HUES48 (cell line): ENCODE results near the gene IPPK.
"Not testable (repeated sequence)": the region's sequence is repeated elsewhere in the genome, so short reads cannot be mapped to it uniquely, and the experiment has no call there.

ENCODE experiments used
- H3K27ac ChIP-seq: one replicate; pipeline ENCODE4 v1.7.0; 2013; ENCODE audit warnings: low read depth, low read length, inconsistent platforms
- H3K27me3 ChIP-seq: 2 replicates; pipeline ENCODE4 v1.6.1; 2013; ENCODE audit warnings: mild to moderate bottlenecking, low read length; ENCODE audit not compliant: control insufficient read depth, insufficient read depth
- H3K36me3 ChIP-seq: 2 replicates; pipeline ENCODE4 v1.6.1; 2013; ENCODE audit warnings: low read length; ENCODE audit not compliant: control insufficient read depth, insufficient read depth
- H3K4me1 ChIP-seq: 2 replicates; pipeline ENCODE4 v1.6.1; 2013; ENCODE audit warnings: mild to moderate bottlenecking, low read length; ENCODE audit not compliant: control insufficient read depth, insufficient read depth
- H3K4me3 ChIP-seq: 2 replicates; pipeline ENCODE4 v1.5.1; 2013; ENCODE audit warnings: mild to moderate bottlenecking, low read depth, low read length
- H3K9ac ChIP-seq: 2 replicates; pipeline ENCODE4 v1.6.1; 2013; ENCODE audit warnings: mild to moderate bottlenecking, low read depth, low read length, moderate library complexity
- H3K9me3 ChIP-seq: 2 replicates; pipeline ENCODE4 v1.6.1; 2013; ENCODE audit warnings: low read length; ENCODE audit not compliant: control insufficient read depth, insufficient read depth

Gene IPPK

DNA sequence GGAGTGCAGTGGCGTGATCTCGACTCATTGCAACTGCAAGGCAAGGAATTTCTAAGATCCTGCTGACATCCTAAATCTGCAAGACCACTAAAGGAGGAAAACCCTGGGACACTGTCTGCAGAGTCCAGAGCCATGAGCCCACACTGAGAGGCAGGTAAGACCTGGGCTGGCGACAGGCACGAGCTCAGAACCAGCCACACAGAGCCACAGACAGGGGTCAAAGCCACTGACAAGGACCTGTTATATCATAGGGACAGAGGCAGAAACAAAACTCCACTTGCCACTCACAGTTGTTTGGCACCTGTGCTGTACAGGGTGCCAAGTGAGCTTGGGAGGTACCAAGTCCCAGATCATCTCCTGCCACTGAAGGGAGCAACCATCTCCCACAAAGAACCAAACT is 34.2 kb downstream of the IPPK start:
- no peak overlapping the region for H3K9ac ChIP-seq
- H3K36me3 ChIP-seq: peaks cover 59% of the 10 kb centered on the region
- H3K4me3 ChIP-seq: no peak overlapping the region
- H3K27ac ChIP-seq: no peak overlapping the region
- H3K9me3 ChIP-seq: no peaks in the 10 kb centered on the region
- H3K4me1 ChIP-seq: no peaks in the 10 kb centered on the region
- H3K27me3 ChIP-seq: no peaks in the 10 kb centered on the region

DNA sequence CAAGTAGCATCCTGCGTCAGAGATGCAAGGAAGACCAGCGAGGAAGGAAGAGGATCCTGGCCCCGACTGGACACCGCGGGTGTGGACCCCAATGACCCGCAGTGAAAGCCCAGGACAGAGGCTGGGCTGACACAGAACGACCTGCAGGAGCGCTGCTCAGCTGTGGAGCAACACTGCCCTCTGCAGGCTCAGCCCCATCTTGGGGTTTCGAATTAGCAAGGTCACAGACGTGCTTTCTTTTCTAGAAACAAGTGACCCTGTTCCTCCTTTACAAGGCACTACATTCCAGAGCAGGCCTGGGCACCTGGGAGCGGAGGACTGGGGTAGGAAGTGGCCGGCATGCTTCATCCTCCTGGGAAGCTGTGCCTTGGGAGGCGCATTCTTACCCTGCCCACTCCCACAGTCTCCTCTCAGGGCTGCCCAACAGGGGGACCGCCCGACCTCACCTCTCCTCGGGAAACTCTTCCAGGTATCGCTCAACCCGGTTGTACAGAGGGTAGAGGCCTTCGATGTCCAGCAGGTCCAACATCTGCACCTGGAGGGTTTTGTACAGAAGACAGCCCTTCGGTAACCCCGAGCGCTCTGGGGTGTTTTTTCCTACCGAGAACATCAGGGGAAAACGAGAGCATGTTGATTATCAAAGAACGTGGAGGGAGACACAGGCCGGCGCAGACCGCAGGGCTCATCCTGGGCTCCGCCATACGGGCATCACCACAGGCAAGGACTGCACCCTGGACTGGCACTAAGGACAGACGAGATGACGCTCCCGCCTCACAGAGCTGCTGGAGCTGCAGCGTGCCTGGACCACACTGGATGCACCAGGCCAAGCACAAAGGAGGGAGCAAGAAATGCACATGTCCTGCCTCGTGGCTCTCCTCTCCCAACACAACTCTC is 35.0 kb downstream of the IPPK start:
- Histone ChIP-seq H3K4me3 (no peak overlapping the region), H3K4me1 (no peaks in the 10 kb centered on the region), H3K9me3 (no peaks in the 10 kb centered on the region), H3K9ac (no peak overlapping the region), H3K27ac (no peak overlapping the region), H3K27me3 (no peaks in the 10 kb centered on the region), H3K36me3 (peaks cover 53% of the 10 kb centered on the region)

DNA sequence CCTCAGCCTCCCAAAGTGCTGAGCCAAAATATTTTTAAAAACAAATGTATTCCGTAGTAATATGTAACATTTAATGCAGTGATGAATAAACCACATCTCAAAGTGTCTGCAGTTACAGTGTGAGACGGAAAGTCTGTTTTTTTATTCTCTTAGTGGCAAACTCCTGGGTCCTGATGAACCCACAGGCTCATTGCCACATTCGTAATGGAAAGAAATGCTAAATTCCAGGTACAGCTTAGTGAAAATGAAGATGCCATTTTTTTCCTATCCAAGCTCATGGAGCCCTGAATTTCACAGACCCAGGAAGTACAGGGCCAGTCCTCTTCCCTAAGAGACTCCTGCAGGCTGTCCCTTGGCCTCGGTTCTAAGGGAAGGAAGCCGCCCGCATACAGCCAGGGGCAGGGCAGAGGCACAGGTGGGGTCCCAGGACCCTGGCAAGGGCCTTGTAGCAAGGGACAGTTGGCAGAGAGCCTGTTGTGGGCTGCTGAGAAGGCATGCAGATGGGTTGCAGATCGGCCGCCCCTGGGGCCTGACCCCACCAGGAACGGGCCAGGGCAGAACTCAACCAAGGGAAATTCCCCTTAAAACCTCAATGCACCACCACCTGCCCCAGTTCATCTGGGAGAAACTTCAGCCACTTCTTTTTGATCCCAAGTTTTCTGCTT is 36.2 kb downstream of the IPPK start:
- no peak overlapping the region for H3K4me3 ChIP-seq
- no peaks in the 10 kb centered on the region for H3K4me1 ChIP-seq
- peaks cover 49% of the 10 kb centered on the region for H3K36me3 ChIP-seq
- no peak overlapping the region for H3K27ac ChIP-seq
- no peak overlapping the region for H3K9ac ChIP-seq
- H3K27me3 ChIP-seq: no peaks in the 10 kb centered on the region
- H3K9me3 ChIP-seq: no peaks in the 10 kb centered on the region

DNA sequence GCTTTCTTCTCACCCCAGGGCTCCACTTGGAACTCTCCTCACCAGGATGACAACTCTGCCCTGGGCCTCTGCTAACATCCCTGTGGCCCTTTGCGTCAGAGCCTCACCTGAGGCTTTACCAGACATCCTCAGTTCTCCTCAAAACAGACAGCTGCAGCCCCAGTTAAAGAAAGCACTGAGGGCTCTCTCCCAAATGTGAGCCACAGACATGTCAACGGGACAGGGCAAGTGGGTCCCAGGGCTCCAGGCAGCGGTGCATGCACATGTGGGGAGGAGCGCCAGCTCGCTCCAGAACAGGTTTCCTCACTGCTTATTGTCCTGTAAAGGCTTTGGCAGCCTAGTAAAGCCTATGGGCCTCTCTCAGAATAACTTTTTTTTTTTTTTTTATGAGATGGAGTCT is 37.3 kb downstream of the IPPK start:
- Histone ChIP-seq H3K9ac (no peak overlapping the region), H3K4me1 (no peaks in the 10 kb centered on the region), H3K27ac (no peak overlapping the region), H3K36me3 (peaks cover 39% of the 10 kb centered on the region), H3K4me3 (no peak overlapping the region), H3K27me3 (no peaks in the 10 kb centered on the region), H3K9me3 (no peaks in the 10 kb centered on the region)

DNA sequence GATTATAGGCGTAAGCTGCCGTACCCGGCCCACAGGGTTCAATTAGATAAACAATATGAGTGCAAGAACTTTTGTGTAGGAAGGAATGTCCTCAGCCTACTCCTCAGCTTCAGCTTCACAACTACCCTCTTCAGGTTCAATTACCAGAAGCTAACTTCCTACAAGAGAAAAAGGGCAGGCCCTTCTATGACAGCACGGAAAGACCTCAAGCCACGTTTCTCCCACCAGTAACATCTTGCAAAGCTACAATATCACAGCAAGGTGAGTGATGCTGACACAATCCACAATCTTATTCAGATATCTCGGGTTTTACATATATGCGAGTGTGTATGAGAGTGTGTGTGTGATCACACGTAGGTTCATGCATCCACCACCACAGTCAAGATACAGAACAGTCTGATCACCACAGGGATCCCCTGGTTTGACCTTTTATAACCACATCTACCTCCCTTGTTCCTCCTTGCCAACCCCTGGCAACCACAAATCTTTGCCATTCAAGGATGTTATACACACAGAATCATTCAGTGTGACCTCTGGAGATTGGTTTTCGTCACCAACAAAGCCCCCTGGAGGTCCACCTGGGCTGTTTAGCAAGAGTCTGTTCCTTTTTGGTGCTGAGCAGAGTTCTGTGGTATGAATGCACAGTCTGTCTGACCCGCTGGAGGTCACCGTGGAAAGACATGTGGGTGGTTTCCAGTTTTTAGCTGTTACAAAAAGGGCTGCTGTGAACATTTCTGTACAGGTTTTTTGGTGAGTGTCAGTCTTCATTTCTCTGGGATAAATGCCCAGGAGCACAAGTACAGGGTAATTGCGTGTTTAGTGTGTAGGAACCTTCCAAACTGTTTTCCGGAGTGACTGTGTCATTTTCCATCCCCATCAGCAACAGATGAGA is 38.2 kb downstream of the IPPK start:
- Histone ChIP-seq H3K36me3 (peaks cover 30% of the 10 kb centered on the region), H3K9ac (no peak overlapping the region), H3K27me3 (no peaks in the 10 kb centered on the region), H3K27ac (no peak overlapping the region), H3K9me3 (no peaks in the 10 kb centered on the region), H3K4me1 (no peaks in the 10 kb centered on the region), H3K4me3 (no peak overlapping the region)

DNA sequence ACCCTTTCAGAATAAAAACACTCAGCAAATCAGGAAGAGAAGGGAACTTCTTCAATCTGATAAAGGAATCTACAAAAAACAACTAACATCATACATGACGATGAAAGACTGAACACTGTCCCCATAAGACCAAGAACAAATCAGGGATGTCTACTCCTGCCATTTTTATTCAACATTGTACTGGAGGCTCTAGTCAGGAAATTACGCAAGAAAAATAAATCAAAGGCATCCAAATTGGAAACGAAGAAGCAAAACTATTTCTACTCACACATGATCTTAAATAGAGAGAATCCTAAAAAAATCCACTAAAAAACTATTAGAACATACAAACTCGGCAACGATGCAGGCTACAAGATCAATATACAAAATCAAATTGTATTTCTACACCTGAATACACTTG is 42.3 kb downstream of the IPPK start:
- H3K9ac ChIP-seq: no peak overlapping the region
- H3K27ac ChIP-seq: no peak overlapping the region
- no peaks in the 10 kb centered on the region for H3K4me1 ChIP-seq
- no peak overlapping the region for H3K4me3 ChIP-seq
- H3K27me3 ChIP-seq: no peaks in the 10 kb centered on the region
- H3K36me3 ChIP-seq: peaks cover 8% of the 10 kb centered on the region
- no peaks in the 10 kb centered on the region for H3K9me3 ChIP-seq

DNA sequence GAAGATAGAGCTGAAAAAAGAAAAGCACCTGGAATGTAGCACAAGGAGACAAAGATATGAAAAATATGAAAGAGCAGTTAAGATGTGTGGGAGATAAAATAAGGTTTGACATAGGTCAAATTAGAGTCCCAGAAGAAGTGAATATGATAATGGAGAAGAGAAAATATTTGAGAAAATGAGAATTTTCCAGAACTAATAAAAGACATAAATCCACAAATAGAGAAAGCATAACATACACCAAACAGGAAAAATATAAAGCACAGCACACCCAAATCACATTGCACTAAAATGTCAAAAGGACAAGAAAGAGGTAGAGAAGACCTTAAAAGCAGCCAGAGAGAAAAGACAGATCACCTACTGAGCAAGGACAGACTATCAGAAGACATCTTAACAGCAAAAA is 43.4 kb downstream of the IPPK start:
- no peak overlapping the region for H3K27ac ChIP-seq
- no peaks in the 10 kb centered on the region for H3K9me3 ChIP-seq
- H3K27me3 ChIP-seq: no peaks in the 10 kb centered on the region
- no peak overlapping the region for H3K9ac ChIP-seq
- H3K4me3 ChIP-seq: no peak overlapping the region
- H3K4me1 ChIP-seq: no peaks in the 10 kb centered on the region
- no peaks in the 10 kb centered on the region for H3K36me3 ChIP-seq

DNA sequence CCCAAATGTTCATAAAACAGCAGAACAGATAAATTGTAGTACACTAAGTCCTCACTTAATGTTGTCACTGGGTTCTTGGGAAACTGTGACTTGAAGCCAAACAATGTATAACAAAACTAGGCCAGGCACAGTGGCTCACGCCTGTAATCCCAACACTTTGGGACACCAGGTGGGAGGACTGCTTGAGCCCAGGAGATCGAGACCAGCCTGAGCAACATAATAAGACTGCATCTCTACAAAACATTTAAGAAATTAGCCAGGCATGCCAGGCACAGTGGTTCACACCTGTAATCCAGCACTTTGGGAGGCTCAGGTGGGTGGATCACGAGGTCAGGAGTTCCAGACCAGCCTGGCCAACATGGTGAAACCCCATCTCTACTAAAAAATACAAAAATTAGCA is 46.0 kb downstream of the IPPK start:
- H3K36me3 ChIP-seq: peaks cover 15% of the 10 kb centered on the region; the same call in 1 of the 2 replicates
- H3K9me3 ChIP-seq, H3K27me3 ChIP-seq, H3K4me3 ChIP-seq, H3K27ac ChIP-seq, H3K4me1 ChIP-seq, H3K9ac ChIP-seq: not testable (repeated sequence)

DNA sequence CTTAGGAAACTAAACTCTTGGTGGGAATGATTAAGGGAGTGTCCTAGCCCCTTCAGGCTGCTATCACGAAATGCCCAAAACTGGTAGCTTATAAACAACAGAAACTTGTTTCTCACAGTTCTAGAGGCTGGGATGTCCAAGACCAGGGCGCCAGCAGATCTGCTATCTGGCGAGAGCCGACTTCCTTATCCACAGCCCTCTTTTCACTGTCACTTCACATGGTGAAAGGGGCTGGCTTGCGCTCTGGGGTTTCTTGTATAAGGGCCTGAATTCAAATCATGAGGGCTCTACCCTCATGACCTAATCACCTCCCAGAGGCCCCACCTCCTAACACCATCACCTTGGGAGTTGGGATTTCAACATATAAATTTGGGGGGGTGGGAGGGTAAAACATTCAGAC is 49.1 kb downstream of the IPPK start:
- no peak overlapping the region for H3K4me3 ChIP-seq
- no peaks in the 10 kb centered on the region for H3K9me3 ChIP-seq
- H3K36me3 ChIP-seq: peaks cover 40% of the 10 kb centered on the region; the same call in 1 of the 2 replicates
- H3K4me1 ChIP-seq: no peaks in the 10 kb centered on the region
- no peak overlapping the region for H3K27ac ChIP-seq
- H3K9ac ChIP-seq: no peak overlapping the region
- H3K27me3 ChIP-seq: no peaks in the 10 kb centered on the region

DNA sequence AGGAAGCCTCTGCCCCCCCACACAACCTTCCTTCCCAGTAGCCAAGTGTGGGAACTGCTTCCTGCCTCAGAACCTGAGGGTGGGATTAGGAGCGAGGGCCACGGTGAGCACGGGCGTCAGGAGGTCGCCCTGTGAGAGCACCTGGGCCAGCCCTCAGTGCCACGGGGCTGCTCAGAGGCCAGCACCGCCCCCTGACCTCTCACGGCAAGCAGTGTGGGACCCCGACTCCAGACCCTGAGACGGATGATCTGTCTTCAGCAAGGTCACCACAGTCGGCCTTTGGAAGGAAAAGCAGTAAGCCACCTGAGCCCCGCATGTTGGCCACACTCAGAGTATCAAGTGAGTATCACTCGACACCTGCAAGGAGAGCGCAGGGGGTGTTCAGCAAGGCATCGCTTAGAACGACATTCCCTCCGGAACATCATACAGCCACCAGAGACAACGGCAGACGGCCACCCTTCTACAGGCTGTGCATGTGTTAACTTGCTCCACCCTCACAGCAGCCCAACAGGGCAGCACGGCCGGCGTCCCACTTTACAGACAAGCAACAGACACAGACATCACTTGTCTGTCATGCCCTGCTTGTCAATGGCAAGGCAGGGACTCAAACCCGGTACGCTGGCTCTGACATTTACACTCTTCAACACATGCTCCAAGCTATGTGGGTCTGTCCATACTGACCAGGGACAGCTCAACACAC is 50.2 kb downstream of the IPPK start:
- no peak overlapping the region for H3K4me3 ChIP-seq
- H3K4me1 ChIP-seq: no peaks in the 10 kb centered on the region
- H3K36me3 ChIP-seq: peaks cover 51% of the 10 kb centered on the region
- no peak overlapping the region for H3K27ac ChIP-seq
- H3K9ac ChIP-seq: no peak overlapping the region
- no peaks in the 10 kb centered on the region for H3K9me3 ChIP-seq
- H3K27me3 ChIP-seq: no peaks in the 10 kb centered on the region
